K562 (cell line): ENCODE data around the gene TMTC2.

Experiments
- CREM ChIP-seq: IDR thresholded peaks from 2 replicates; pipeline ENCODE4 v1.6.1; 2014; ENCODE audit warnings: antibody characterized with exemption, low read depth
- EGR1 ChIP-seq: fragments of 450-650 bp; conservative IDR thresholded peaks from 2 replicates; pipeline ENCODE4 v1.6.1; 2017; ENCODE audit warnings: mild to moderate bottlenecking
- MAFF ChIP-seq: IDR thresholded peaks from 2 replicates; pipeline ENCODE4 v1.6.1; 2012; ENCODE audit warnings: low read length, improper control_type of control experiment
- SP1 ChIP-seq: sonication (generic); formaldehyde crosslinking; IDR thresholded peaks from 2 replicates; pipeline ENCODE4 v1.8.1; 2022; ENCODE audit warnings: mild to moderate bottlenecking, missing genetic modification reagents
- STAG1 ChIP-seq: sonication (generic); formaldehyde crosslinking; IDR thresholded peaks from 2 replicates; pipeline ENCODE4 v1.5.0; 2020; ENCODE audit warnings: missing genetic modification reagents, borderline replicate concordance
- TBL1XR1 ChIP-seq, 2 experiments: IDR thresholded peaks; 2 replicates each; pipeline ENCODE4 v1.6.1; 2012; ENCODE audit warnings: improper control_type of control experiment in 2 of 2, low read length in 2 of 2, mild to moderate bottlenecking in 1 of 2
- ZFP30 ChIP-seq: fragments of 250-450 bp; sonication (Bioruptor Pico); IDR thresholded peaks from 2 replicates; pipeline ENCODE4 v1.8.0; 2022; ENCODE audit warnings: moderate library complexity, mild to moderate bottlenecking, inconsistent platforms, borderline replicate concordance
- ZFX ChIP-seq: sonication (generic); formaldehyde crosslinking; IDR thresholded peaks from 2 replicates; pipeline ENCODE4 v1.8.0; 2022; ENCODE audit warnings: mild to moderate bottlenecking, missing genetic modification reagents, moderate library complexity
- TF ChIP-seq, protein P1 (sequence below): fragments of 450-650 bp; IDR thresholded peaks from 2 replicates; pipeline ENCODE4 v1.6.1; 2016; ENCODE audit warnings: antibody characterized with exemption
- TF ChIP-seq, protein P2 (sequence below), 3 experiments: IDR thresholded peaks in 2 of 3; conservative IDR thresholded peaks in 1 of 3; 2 replicates each; pipeline ENCODE4 v1.5.1; 2011 to 2012; ENCODE audit warnings: low read length in 3 of 3, mild to moderate bottlenecking in 3 of 3, control low read depth in 2 of 3, improper control_type of control experiment in 1 of 3, inconsistent platforms in 1 of 3, low read depth in 1 of 3, mixed read lengths in 1 of 3, moderate library complexity in 1 of 3; ENCODE audit not compliant: insufficient read depth in 2 of 3
- TF ChIP-seq, protein P3 (sequence below): sonication (generic); formaldehyde crosslinking; IDR thresholded peaks from 2 replicates; pipeline ENCODE4 v1.8.0; 2022; ENCODE audit warnings: mild to moderate bottlenecking, missing genetic modification reagents
- TF ChIP-seq, protein P4 (sequence below): fragments of 250-450 bp; sonication (Bioruptor Pico); IDR thresholded peaks from 2 replicates; pipeline ENCODE4 v1.4.0; 2020; ENCODE audit warnings: mild to moderate bottlenecking, moderate library complexity, borderline replicate concordance
- TF ChIP-seq, protein P5 (sequence below): fragments of 450-650 bp; IDR thresholded peaks from 2 replicates; pipeline ENCODE4 v1.6.1; 2017; ENCODE audit warnings: mild to moderate bottlenecking, moderate library complexity

DNA sequence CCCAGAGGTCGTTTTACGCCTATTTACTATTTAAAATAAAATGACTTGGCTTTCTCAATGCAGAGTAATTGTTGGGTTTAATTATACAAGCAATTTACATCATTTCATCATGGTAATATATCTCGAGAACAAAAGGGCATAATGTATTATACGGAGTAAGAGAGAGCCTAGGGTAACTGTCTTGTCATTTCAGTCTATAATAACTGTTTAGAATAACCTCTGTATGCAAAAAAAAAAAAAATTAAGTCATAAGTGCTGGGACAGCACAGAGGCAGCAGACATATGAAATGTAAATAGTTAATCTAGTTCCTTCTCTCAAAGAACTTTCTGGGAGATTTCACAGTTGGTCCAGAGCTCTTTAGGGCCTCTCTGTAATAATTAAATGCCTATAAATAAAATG is 284.9 kb downstream of the TMTC2 start:
- TF ChIP-seq, protein P1, sequence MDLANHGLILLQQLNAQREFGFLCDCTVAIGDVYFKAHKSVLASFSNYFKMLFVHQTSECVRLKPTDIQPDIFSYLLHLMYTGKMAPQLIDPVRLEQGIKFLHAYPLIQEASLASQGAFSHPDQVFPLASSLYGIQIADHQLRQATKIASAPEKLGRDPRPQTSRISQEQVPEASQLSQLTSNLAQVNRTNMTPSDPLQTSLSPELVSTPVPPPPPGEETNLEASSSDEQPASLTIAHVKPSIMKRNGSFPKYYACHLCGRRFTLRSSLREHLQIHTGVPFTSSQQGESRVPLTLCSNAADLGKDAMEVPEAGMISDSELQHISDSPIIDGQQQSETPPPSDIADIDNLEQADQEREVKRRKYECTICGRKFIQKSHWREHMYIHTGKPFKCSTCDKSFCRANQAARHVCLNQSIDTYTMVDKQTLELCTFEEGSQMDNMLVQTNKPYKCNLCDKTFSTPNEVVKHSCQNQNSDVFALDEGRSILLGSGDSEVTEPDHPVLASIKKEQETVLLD, result no peak
- TF ChIP-seq EGR1 (no peak), SP1 (CRISPR knock-in tag) (no peak), MAFF (no peak), ZFX (no peak), ZFP30 (CRISPR knock-in tag) (no peak), TBL1XR1 (IDR thresholded peaks at IDR 0.05; ENCODE audit: low read length in 2 of 2) (no peak), CREM (no peak), STAG1 (CRISPR knock-in tag) (no peak)
- TF ChIP-seq, protein P2, sequence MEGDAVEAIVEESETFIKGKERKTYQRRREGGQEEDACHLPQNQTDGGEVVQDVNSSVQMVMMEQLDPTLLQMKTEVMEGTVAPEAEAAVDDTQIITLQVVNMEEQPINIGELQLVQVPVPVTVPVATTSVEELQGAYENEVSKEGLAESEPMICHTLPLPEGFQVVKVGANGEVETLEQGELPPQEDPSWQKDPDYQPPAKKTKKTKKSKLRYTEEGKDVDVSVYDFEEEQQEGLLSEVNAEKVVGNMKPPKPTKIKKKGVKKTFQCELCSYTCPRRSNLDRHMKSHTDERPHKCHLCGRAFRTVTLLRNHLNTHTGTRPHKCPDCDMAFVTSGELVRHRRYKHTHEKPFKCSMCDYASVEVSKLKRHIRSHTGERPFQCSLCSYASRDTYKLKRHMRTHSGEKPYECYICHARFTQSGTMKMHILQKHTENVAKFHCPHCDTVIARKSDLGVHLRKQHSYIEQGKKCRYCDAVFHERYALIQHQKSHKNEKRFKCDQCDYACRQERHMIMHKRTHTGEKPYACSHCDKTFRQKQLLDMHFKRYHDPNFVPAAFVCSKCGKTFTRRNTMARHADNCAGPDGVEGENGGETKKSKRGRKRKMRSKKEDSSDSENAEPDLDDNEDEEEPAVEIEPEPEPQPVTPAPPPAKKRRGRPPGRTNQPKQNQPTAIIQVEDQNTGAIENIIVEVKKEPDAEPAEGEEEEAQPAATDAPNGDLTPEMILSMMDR (IDR thresholded peaks at IDR 0.05 in 2 of 3, conservative IDR thresholded peaks at IDR 0.05 in 1 of 3; ENCODE audit: insufficient read depth in 2 of 3, low read depth in 1 of 3, low read length in 3 of 3), result no peak
- TF ChIP-seq, protein P3, sequence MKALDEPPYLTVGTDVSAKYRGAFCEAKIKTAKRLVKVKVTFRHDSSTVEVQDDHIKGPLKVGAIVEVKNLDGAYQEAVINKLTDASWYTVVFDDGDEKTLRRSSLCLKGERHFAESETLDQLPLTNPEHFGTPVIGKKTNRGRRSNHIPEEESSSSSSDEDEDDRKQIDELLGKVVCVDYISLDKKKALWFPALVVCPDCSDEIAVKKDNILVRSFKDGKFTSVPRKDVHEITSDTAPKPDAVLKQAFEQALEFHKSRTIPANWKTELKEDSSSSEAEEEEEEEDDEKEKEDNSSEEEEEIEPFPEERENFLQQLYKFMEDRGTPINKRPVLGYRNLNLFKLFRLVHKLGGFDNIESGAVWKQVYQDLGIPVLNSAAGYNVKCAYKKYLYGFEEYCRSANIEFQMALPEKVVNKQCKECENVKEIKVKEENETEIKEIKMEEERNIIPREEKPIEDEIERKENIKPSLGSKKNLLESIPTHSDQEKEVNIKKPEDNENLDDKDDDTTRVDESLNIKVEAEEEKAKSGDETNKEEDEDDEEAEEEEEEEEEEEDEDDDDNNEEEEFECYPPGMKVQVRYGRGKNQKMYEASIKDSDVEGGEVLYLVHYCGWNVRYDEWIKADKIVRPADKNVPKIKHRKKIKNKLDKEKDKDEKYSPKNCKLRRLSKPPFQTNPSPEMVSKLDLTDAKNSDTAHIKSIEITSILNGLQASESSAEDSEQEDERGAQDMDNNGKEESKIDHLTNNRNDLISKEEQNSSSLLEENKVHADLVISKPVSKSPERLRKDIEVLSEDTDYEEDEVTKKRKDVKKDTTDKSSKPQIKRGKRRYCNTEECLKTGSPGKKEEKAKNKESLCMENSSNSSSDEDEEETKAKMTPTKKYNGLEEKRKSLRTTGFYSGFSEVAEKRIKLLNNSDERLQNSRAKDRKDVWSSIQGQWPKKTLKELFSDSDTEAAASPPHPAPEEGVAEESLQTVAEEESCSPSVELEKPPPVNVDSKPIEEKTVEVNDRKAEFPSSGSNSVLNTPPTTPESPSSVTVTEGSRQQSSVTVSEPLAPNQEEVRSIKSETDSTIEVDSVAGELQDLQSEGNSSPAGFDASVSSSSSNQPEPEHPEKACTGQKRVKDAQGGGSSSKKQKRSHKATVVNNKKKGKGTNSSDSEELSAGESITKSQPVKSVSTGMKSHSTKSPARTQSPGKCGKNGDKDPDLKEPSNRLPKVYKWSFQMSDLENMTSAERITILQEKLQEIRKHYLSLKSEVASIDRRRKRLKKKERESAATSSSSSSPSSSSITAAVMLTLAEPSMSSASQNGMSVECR (CRISPR knock-in tag), result no peak
- TF ChIP-seq, protein P4, sequence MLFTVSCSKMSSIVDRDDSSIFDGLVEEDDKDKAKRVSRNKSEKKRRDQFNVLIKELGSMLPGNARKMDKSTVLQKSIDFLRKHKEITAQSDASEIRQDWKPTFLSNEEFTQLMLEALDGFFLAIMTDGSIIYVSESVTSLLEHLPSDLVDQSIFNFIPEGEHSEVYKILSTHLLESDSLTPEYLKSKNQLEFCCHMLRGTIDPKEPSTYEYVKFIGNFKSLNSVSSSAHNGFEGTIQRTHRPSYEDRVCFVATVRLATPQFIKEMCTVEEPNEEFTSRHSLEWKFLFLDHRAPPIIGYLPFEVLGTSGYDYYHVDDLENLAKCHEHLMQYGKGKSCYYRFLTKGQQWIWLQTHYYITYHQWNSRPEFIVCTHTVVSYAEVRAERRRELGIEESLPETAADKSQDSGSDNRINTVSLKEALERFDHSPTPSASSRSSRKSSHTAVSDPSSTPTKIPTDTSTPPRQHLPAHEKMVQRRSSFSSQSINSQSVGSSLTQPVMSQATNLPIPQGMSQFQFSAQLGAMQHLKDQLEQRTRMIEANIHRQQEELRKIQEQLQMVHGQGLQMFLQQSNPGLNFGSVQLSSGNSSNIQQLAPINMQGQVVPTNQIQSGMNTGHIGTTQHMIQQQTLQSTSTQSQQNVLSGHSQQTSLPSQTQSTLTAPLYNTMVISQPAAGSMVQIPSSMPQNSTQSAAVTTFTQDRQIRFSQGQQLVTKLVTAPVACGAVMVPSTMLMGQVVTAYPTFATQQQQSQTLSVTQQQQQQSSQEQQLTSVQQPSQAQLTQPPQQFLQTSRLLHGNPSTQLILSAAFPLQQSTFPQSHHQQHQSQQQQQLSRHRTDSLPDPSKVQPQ (CRISPR knock-in tag), result no peak
- TF ChIP-seq, protein P5, sequence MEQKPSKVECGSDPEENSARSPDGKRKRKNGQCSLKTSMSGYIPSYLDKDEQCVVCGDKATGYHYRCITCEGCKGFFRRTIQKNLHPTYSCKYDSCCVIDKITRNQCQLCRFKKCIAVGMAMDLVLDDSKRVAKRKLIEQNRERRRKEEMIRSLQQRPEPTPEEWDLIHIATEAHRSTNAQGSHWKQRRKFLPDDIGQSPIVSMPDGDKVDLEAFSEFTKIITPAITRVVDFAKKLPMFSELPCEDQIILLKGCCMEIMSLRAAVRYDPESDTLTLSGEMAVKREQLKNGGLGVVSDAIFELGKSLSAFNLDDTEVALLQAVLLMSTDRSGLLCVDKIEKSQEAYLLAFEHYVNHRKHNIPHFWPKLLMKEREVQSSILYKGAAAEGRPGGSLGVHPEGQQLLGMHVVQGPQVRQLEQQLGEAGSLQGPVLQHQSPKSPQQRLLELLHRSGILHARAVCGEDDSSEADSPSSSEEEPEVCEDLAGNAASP, result no peak
